K562 (cell line): ENCODE results near the gene EXOC3L2. TPM values are rescaled to one million over a fixed set of nuclear protein-coding genes. Genes with fewer than 3 reads are reported as not detected.

Experiments
- ARID3A ChIP-seq: IDR thresholded peaks from 2 replicates; pipeline ENCODE4 v1.6.1; 2012; ENCODE audit warnings: low read depth, low read length, improper control_type of control experiment, borderline replicate concordance
- CHAMP1 ChIP-seq: fragments of 450-650 bp; IDR thresholded peaks from 2 replicates; pipeline ENCODE4 v1.6.1; 2016; ENCODE audit warnings: mild to moderate bottlenecking
- CREM ChIP-seq: IDR thresholded peaks from 2 replicates; pipeline ENCODE4 v1.6.1; 2014; ENCODE audit warnings: antibody characterized with exemption, low read depth
- CTCFL ChIP-seq: IDR thresholded peaks from 2 replicates; pipeline ENCODE4 v1.6.1; 2011; ENCODE audit warnings: borderline replicate concordance, low read depth, mild to moderate bottlenecking, moderate library complexity, low read length; ENCODE audit not compliant: insufficient read depth, poor library complexity, severe bottlenecking
- PRDM10 ChIP-seq: fragments of 450-650 bp; IDR thresholded peaks from 2 replicates; pipeline ENCODE4 v1.6.1; 2018; ENCODE audit not compliant: partially characterized antibody
- RFX1 ChIP-seq: fragments of 450-650 bp; IDR thresholded peaks from 2 replicates; pipeline ENCODE4 v1.6.1; 2016; ENCODE audit warnings: mild to moderate bottlenecking, moderate library complexity
- SNAPC5 ChIP-seq: fragments of 250-450 bp; sonication (Bioruptor Pico); IDR thresholded peaks from 2 replicates; pipeline ENCODE4 v1.8.0; 2021; ENCODE audit warnings: moderate library complexity, mild to moderate bottlenecking, inconsistent platforms
- ZBTB11 ChIP-seq, 3 experiments: fragments of 200-800 bp in 1 of 3; fragments of 250-450 bp in 1 of 3; fragments of 450-650 bp in 1 of 3; sonication (Bioruptor Pico) in 1 of 3; sonication (Bioruptor generic) in 1 of 3; formaldehyde crosslinking in 1 of 3; IDR thresholded peaks; 2 replicates each; pipeline versions ENCODE4 v1.6.1 to v1.8.0; 2016 to 2022; ENCODE audit warnings: mild to moderate bottlenecking in 2 of 3, missing genetic modification characterization in 2 of 3, missing compliant biosample characterization in 1 of 3, moderate library complexity in 1 of 3
- ZFP36 ChIP-seq: fragments of 150-350 bp; IDR thresholded peaks from 2 replicates; pipeline ENCODE4 v1.6.1; 2018; ENCODE audit warnings: low read length, low read depth; ENCODE audit not compliant: partially characterized antibody
- ZNF274 ChIP-seq: IDR thresholded peaks from 2 replicates; pipeline ENCODE4 v1.6.1; 2011; ENCODE audit warnings: low read depth, mild to moderate bottlenecking, low read length, moderate library complexity, borderline replicate concordance
- ZNF707 ChIP-seq: fragments of 250-450 bp; sonication (Bioruptor Pico); conservative IDR thresholded peaks from 2 replicates; pipeline ENCODE4 v1.8.0; 2022; ENCODE audit warnings: inconsistent platforms, mild to moderate bottlenecking, moderate library complexity
- polyA plus RNA-seq, 8 experiments: library from polyadenylated mRNA; depleted of rRNA in 4 of 8; stranded (reverse) in 5 of 8; unstranded in 3 of 8; fragments of >200 nt; fragmentation: Nextera tagmentation in 2 of 8; fragmentation: Illumina TruSeq in 1 of 8; extraction: Ambion mirVana in 2 of 8; extraction: Trizol in 1 of 8; gene quantifications; 2 replicates each; pipeline versions ENCODE4 v1.2.1 to v1.2.3, GENCODE V29; 2011 to 2014; ENCODE audit warnings: inconsistent platforms in 1 of 8, missing spikeins in 1 of 8
- total RNA-seq, 7 experiments: library from RNA; depleted of rRNA in 6 of 7; stranded (reverse); fragments of >200 nt in 6 of 7; fragmentation: Illumina TruSeq in 2 of 7; extraction: Trizol in 2 of 7; gene quantifications; 2 replicates each; pipeline versions ENCODE4 v1.2.1 to v1.2.3, GENCODE V29; 2011 to 2021; ENCODE audit warnings: low replicate concordance in 1 of 7

EXOC3L2 gene
- total and polyA plus RNA-seq, 9 of the 15 experiments (the other 6 are each of a cell fraction or from before 2014, with no cell fraction given) = 0.31 to 19.0 (median 2.4) TPM

- peak; percentile 75 for TF ChIP-seq PRDM10
- TF ChIP-seq ZBTB11 (CRISPR knock-in tag; IDR thresholded peaks at IDR 0.05) = no peak
- peak; percentile 85 for TF ChIP-seq RFX1
- no peak for TF ChIP-seq ZNF707 (CRISPR knock-in tag)
- no peak for TF ChIP-seq SNAPC5 (CRISPR knock-in tag)
- no peak for TF ChIP-seq ZFP36
- TF ChIP-seq ZNF274 = no peak
- TF ChIP-seq CREM = peak; percentile 37; the same call in 1 of the 2 replicates
- TF ChIP-seq ARID3A = no peak
- no peak for TF ChIP-seq CTCFL
- TF ChIP-seq CHAMP1 = no peak
Measured at GRCh38 chr19:45243144-45243732, 2.0 kb downstream of the EXOC3L2 start (continued).
